H1 (cell line): ENCODE measurements around the gene NME4. TPM values are rescaled to one million over a fixed set of nuclear protein-coding genes. Genes with fewer than 3 reads are reported as not detected.

ENCODE experiments used
- BRCA1 ChIP-seq: IDR thresholded peaks from 2 replicates; pipeline ENCODE4 v1.6.1; 2012; ENCODE audit warnings: low read depth, low read length, improper control_type of control experiment
- CBX8 ChIP-seq: fragments of 300-800, 300-1000 bp; sonication (generic); IDR thresholded peaks from 2 replicates; pipeline ENCODE4 v1.7.1; 2016; ENCODE audit warnings: low read depth, low read length, borderline replicate concordance
- CREB1 ChIP-seq: IDR thresholded peaks from 2 replicates; pipeline ENCODE4 v1.6.1; 2012; ENCODE audit warnings: inconsistent platforms
- KDM4A ChIP-seq: IDR thresholded peaks from one replicate; pipeline ENCODE4 v1.7.1; 2012; ENCODE audit warnings: low read depth, mild to moderate bottlenecking, moderate library complexity, low read length, inconsistent platforms; ENCODE audit not compliant: severe bottlenecking
- POLR2AphosphoS5 ChIP-seq: IDR thresholded peaks from 2 replicates; pipeline ENCODE4 v1.6.1; 2011; ENCODE audit warnings: low read depth, low read length
- RBBP5 ChIP-seq: IDR thresholded peaks from 2 replicates; pipeline ENCODE4 v1.7.1; 2012; ENCODE audit warnings: low read depth, mild to moderate bottlenecking, inconsistent platforms, low read length, moderate library complexity, borderline replicate concordance
- TEAD4 ChIP-seq: IDR thresholded peaks from 2 replicates; pipeline ENCODE4 v1.6.1; 2012; ENCODE audit warnings: low read depth, low read length, inconsistent platforms, mixed read lengths
- polyA plus RNA-seq, 7 experiments: library from polyadenylated mRNA; depleted of rRNA in 3 of 7; stranded (reverse) in 5 of 7; unstranded in 2 of 7; fragments of >200 nt in 5 of 7; fragments of 200-250 nt in 2 of 7; gene quantifications; 1 replicate in 5 of 7; 2 replicates in 1 of 7; 4 replicates in 1 of 7; pipeline versions ENCODE4 v1.2.1 to v1.2.3, GENCODE V29; 2011 to 2013; ENCODE audit warnings: missing spikeins in 2 of 7, mixed read lengths in 2 of 7
- total RNA-seq: library from RNA; stranded (reverse); fragmentation: NEBNext Ultra II Directional; extraction: Animal tissue kit (Norgen Biotek cat#: 25700); gene quantifications from 2 replicates; pipeline ENCODE4 v1.2.1, GENCODE V29; 2021
- TF ChIP-seq, protein P1 (sequence below): fragments of 300-600 bp; sonication (generic); IDR thresholded peaks from 2 replicates; pipeline ENCODE4 v1.7.1; 2012; ENCODE audit warnings: low read length, moderate library complexity, mild to moderate bottlenecking, inconsistent platforms; ENCODE audit not compliant: insufficient replicate concordance

Gene NME4
- total and polyA plus RNA-seq, 2 of the 8 experiments (the other 6 are each of a cell fraction or from before 2014, with no cell fraction given), result 408 to 863 TPM

- no peak for TF ChIP-seq TEAD4
- TF ChIP-seq RBBP5, result peak; percentile 55; the same call in 1 of the 2 replicates
- no peak for TF ChIP-seq CREB1
- TF ChIP-seq KDM4A, result peak; percentile 62
- TF ChIP-seq, protein P1, sequence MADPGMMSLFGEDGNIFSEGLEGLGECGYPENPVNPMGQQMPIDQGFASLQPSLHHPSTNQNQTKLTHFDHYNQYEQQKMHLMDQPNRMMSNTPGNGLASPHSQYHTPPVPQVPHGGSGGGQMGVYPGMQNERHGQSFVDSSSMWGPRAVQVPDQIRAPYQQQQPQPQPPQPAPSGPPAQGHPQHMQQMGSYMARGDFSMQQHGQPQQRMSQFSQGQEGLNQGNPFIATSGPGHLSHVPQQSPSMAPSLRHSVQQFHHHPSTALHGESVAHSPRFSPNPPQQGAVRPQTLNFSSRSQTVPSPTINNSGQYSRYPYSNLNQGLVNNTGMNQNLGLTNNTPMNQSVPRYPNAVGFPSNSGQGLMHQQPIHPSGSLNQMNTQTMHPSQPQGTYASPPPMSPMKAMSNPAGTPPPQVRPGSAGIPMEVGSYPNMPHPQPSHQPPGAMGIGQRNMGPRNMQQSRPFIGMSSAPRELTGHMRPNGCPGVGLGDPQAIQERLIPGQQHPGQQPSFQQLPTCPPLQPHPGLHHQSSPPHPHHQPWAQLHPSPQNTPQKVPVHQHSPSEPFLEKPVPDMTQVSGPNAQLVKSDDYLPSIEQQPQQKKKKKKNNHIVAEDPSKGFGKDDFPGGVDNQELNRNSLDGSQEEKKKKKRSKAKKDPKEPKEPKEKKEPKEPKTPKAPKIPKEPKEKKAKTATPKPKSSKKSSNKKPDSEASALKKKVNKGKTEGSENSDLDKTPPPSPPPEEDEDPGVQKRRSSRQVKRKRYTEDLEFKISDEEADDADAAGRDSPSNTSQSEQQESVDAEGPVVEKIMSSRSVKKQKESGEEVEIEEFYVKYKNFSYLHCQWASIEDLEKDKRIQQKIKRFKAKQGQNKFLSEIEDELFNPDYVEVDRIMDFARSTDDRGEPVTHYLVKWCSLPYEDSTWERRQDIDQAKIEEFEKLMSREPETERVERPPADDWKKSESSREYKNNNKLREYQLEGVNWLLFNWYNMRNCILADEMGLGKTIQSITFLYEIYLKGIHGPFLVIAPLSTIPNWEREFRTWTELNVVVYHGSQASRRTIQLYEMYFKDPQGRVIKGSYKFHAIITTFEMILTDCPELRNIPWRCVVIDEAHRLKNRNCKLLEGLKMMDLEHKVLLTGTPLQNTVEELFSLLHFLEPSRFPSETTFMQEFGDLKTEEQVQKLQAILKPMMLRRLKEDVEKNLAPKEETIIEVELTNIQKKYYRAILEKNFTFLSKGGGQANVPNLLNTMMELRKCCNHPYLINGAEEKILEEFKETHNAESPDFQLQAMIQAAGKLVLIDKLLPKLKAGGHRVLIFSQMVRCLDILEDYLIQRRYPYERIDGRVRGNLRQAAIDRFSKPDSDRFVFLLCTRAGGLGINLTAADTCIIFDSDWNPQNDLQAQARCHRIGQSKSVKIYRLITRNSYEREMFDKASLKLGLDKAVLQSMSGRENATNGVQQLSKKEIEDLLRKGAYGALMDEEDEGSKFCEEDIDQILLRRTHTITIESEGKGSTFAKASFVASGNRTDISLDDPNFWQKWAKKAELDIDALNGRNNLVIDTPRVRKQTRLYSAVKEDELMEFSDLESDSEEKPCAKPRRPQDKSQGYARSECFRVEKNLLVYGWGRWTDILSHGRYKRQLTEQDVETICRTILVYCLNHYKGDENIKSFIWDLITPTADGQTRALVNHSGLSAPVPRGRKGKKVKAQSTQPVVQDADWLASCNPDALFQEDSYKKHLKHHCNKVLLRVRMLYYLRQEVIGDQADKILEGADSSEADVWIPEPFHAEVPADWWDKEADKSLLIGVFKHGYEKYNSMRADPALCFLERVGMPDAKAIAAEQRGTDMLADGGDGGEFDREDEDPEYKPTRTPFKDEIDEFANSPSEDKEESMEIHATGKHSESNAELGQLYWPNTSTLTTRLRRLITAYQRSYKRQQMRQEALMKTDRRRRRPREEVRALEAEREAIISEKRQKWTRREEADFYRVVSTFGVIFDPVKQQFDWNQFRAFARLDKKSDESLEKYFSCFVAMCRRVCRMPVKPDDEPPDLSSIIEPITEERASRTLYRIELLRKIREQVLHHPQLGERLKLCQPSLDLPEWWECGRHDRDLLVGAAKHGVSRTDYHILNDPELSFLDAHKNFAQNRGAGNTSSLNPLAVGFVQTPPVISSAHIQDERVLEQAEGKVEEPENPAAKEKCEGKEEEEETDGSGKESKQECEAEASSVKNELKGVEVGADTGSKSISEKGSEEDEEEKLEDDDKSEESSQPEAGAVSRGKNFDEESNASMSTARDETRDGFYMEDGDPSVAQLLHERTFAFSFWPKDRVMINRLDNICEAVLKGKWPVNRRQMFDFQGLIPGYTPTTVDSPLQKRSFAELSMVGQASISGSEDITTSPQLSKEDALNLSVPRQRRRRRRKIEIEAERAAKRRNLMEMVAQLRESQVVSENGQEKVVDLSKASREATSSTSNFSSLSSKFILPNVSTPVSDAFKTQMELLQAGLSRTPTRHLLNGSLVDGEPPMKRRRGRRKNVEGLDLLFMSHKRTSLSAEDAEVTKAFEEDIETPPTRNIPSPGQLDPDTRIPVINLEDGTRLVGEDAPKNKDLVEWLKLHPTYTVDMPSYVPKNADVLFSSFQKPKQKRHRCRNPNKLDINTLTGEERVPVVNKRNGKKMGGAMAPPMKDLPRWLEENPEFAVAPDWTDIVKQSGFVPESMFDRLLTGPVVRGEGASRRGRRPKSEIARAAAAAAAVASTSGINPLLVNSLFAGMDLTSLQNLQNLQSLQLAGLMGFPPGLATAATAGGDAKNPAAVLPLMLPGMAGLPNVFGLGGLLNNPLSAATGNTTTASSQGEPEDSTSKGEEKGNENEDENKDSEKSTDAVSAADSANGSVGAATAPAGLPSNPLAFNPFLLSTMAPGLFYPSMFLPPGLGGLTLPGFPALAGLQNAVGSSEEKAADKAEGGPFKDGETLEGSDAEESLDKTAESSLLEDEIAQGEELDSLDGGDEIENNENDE, result no peak
- TF ChIP-seq BRCA1, result no peak
- 0 out of 2 replicates have a peak, but pooled peaks have one; percentile 23 for TF ChIP-seq POLR2AphosphoS5
- TF ChIP-seq CBX8, result no peak
These were observed 45.0 kb upstream of the NME4 start (continued) for GRCh38 chr16:351804-352520.
